ENCODE measurements around the gene ACOX2. TPM values are rescaled to one million over a fixed set of nuclear protein-coding genes. Genes with fewer than 3 reads are reported as not detected.

ACOX2 gene
- total RNA-seq, 2 experiments from 2014 or later: not detected

- Histone ChIP-seq H3K4me2 (ENCODE audit: low read length) (no peak overlapping the region), H3K9me2 (ENCODE audit: insufficient read depth, low read length) (no peaks in the 10 kb centered on the region), H3K4me1 (ENCODE audit: insufficient read depth, low read length, poor library complexity, severe bottlenecking) (no peaks in the 10 kb centered on the region), H3K9me3 (ENCODE audit: low read length) (no peaks in the 10 kb centered on the region), H3K27ac (ENCODE audit: low read depth, low read length, poor library complexity, severe bottlenecking) (no peak overlapping the region), H4K20me1 (ENCODE audit: insufficient read depth, low read length) (no peaks in the 10 kb centered on the region), H3K36me3 (ENCODE audit: insufficient read depth, low read length) (no peaks in the 10 kb centered on the region), H2AFZ (ENCODE audit: low read length) (no peak overlapping the region), H3K4me3 (ENCODE audit: low read depth, low read length, poor library complexity, severe bottlenecking) (no peak overlapping the region), H3K79me2 (ENCODE audit: insufficient read depth, low read depth, low read length) (no peaks in the 10 kb centered on the region)
- ChIA-PET CTCF (ENCODE audit: unreplicated experiment) (no interaction called here), POLR2A (interaction anchor here (0.6 kb wide), 1 partner anchor 161 kb away, joined by 6 read pairs; no protein-coding TSS in a partner anchor)
- TF ChIP-seq EZH2phosphoT487 (IDR thresholded peaks at IDR 0.05; ENCODE audit: borderline replicate concordance, low read depth, low read length): no peak
- no peak for TF ChIP-seq CTCF (conservative IDR thresholded peaks at IDR 0.05; ENCODE audit: low read length)
- intact Hi-C loops (cut with micrococcal nuclease; ENCODE audit: unreplicated experiment): no loop called here
- no TSS peak for BruUV-seq (replicated peaks)
- no peak for DNase-seq (ENCODE audit: low spot score)
Measured at GRCh38 chr3:58521917-58522631, 14.9 kb downstream of the ACOX2 start.

- TF ChIP-seq EZH2phosphoT487 (IDR thresholded peaks at IDR 0.05; ENCODE audit: borderline replicate concordance, low read depth, low read length) (no peak), CTCF (conservative IDR thresholded peaks at IDR 0.05; ENCODE audit: low read length) (no peak)
- ChIA-PET POLR2A (interaction anchor here (0.6 kb wide), 1 partner anchor 160 kb away, joined by 6 read pairs; no protein-coding TSS in a partner anchor), CTCF (ENCODE audit: unreplicated experiment) (no interaction called here)
- no peaks in the 10 kb centered on the region for H3K36me3 ChIP-seq (ENCODE audit: insufficient read depth, low read length)
- H3K4me2 ChIP-seq (ENCODE audit: low read length): no peak overlapping the region
- no TSS peak for BruUV-seq (replicated peaks)
- no peaks in the 10 kb centered on the region for H3K4me1 ChIP-seq (ENCODE audit: insufficient read depth, low read length, poor library complexity, severe bottlenecking)
- H3K79me2 ChIP-seq (ENCODE audit: insufficient read depth, low read depth, low read length): no peaks in the 10 kb centered on the region
- H3K4me3 ChIP-seq (ENCODE audit: low read depth, low read length, poor library complexity, severe bottlenecking): no peak overlapping the region
- no peaks in the 10 kb centered on the region for H4K20me1 ChIP-seq (ENCODE audit: insufficient read depth, low read length)
- no peak for DNase-seq (ENCODE audit: low spot score)
- H2AFZ ChIP-seq (ENCODE audit: low read length): no peak overlapping the region
- H3K9me3 ChIP-seq (ENCODE audit: low read length): no peaks in the 10 kb centered on the region
- no peak overlapping the region for H3K27ac ChIP-seq (ENCODE audit: low read depth, low read length, poor library complexity, severe bottlenecking)
- no peaks in the 10 kb centered on the region for H3K9me2 ChIP-seq (ENCODE audit: insufficient read depth, low read length)
- intact Hi-C loops (cut with micrococcal nuclease; ENCODE audit: unreplicated experiment): no loop called here
Measured at GRCh38 chr3:58521336-58521670, 15.7 kb downstream of the ACOX2 start.
